K562 (cell line): ENCODE results near the gene NRF1. TPM values are rescaled to one million over a fixed set of nuclear protein-coding genes. Genes with fewer than 3 reads are reported as not detected.

Experiments
- ATAC-seq: fragments of 200-7000 bp; cut with Tn5 transposase; 3 replicates; pipeline ENCODE4 v1.9.1; 2020; ENCODE audit warnings: moderate library complexity
- BruUV-seq: library from RNA; stranded (reverse); fragments of 400-500 nt; replicated peaks from 2 replicates; lab custom pipeline; 2021; lab: Mats Ljungman, UMichigan
- CTCF ChIA-PET: fragments of 300-600 bp; formaldehyde crosslinking; extraction: SDS; loops from one replicate; lab custom pipeline; 2021; ENCODE audit warnings: low intra/inter-chr PET ratio; lab: Yijun Ruan, JAX
- POLR2A ChIA-PET: fragments of 300-600, 350-650 bp; sonication (Branson Sonifier 250); formaldehyde crosslinking; extraction: SDS; loops from one replicate; lab custom pipeline; 2021; ENCODE audit warnings: antibody characterized with exemption, inconsistent platforms; lab: Yijun Ruan, JAX
- DNase-seq, 4 experiments: peaks; one replicate each; pipeline versions ENCODE4 v3.0.0 to v3.0.0-alpha.2; 2011 to 2018; ENCODE audit warnings: low spot score in 3 of 4, mixed read lengths in 3 of 4; ENCODE audit errors: extremely low read depth in 1 of 4
- FAIRE-seq: peaks from 2 replicates; lab custom pipeline; 2011; peaks lifted over from hg19 to GRCh38; lab: Jason Lieb, UNC
- H2AFZ ChIP-seq: 2 replicates; pipeline ENCODE4 v1.6.0; 2011; ENCODE audit warnings: low read depth, low read length, control low read depth, inconsistent platforms
- H3K27ac ChIP-seq: fragments of 200-600 bp; 3 replicates; pipeline ENCODE4 v1.8.0; 2011; ENCODE audit warnings: low read depth, mild to moderate bottlenecking, control low read depth, inconsistent platforms, low read length, moderate library complexity, mixed read lengths; ENCODE audit errors: extremely low read depth
- H3K27me3 ChIP-seq, 2 experiments: fragments of 300-600 bp in 1 of 2; 2 replicates in 1 of 2; 3 replicates in 1 of 2; pipeline versions ENCODE4 v1.6.0 to v1.8.0; 2011; ENCODE audit warnings: inconsistent platforms in 2 of 2, low read length in 2 of 2, mild to moderate bottlenecking in 1 of 2, mixed read lengths in 1 of 2, moderate library complexity in 1 of 2; ENCODE audit not compliant: control insufficient read depth in 2 of 2, insufficient read depth in 2 of 2
- H3K36me3 ChIP-seq: fragments of 300-600 bp; 3 replicates; pipeline ENCODE4 v1.8.0; 2011; ENCODE audit warnings: mild to moderate bottlenecking, low read length, inconsistent platforms; ENCODE audit not compliant: control insufficient read depth, insufficient read depth
- H3K4me1 ChIP-seq, 2 experiments: fragments of 200-600 bp in 1 of 2; replicated peaks in 1 of 2; 2 replicates in 1 of 2; 3 replicates in 1 of 2; pipeline versions ENCODE4 v1.5.1 to v1.8.0; 2011; ENCODE audit warnings: inconsistent platforms in 2 of 2, low read length in 2 of 2, mild to moderate bottlenecking in 1 of 2, mixed read lengths in 1 of 2, moderate library complexity in 1 of 2; ENCODE audit not compliant: control insufficient read depth in 2 of 2, insufficient read depth in 2 of 2
- H3K4me2 ChIP-seq: 2 replicates; pipeline ENCODE4 v1.6.1; 2011; ENCODE audit warnings: low read length, control low read depth, inconsistent platforms, mixed read lengths; ENCODE audit not compliant: insufficient read depth
- H3K4me3 ChIP-seq: fragments of 200-600 bp; sonication (generic), shearing (Covaris generic); 2 replicates; pipeline ENCODE4 v1.5.1; 2016; ENCODE audit warnings: control low read depth, inconsistent platforms
- H3K79me2 ChIP-seq: fragments of 200-600 bp; 3 replicates; pipeline ENCODE4 v1.8.0; 2011; ENCODE audit warnings: low read length, inconsistent platforms; ENCODE audit not compliant: control insufficient read depth, insufficient read depth
- H3K9ac ChIP-seq, 2 experiments: 2 replicates each; pipeline versions ENCODE4 v1.6.0 to v1.6.1; 2011; ENCODE audit warnings: low read depth in 2 of 2, low read length in 2 of 2, control low read depth in 1 of 2, inconsistent platforms in 1 of 2, mild to moderate bottlenecking in 1 of 2, mixed read lengths in 1 of 2; ENCODE audit not compliant: insufficient read depth in 1 of 2
- H3K9me1 ChIP-seq: one replicate; pipeline ENCODE4 v1.6.0; 2011; ENCODE audit warnings: inconsistent platforms, mild to moderate bottlenecking, low read length, moderate library complexity; ENCODE audit not compliant: control insufficient read depth, insufficient read depth
- H3K9me3 ChIP-seq: replicated peaks from 2 replicates; pipeline ENCODE4 v1.5.1; 2011; ENCODE audit warnings: low read depth, low read length, inconsistent platforms; ENCODE audit not compliant: control insufficient read depth, insufficient read depth
- H4K20me1 ChIP-seq: replicated peaks from 2 replicates; pipeline ENCODE4 v1.6.1; 2011; ENCODE audit warnings: low read length, inconsistent platforms, mixed read lengths; ENCODE audit not compliant: control insufficient read depth, insufficient read depth
- CHCHD3 ChIP-seq: fragments of 250-450 bp; sonication (Bioruptor Pico); IDR thresholded peaks from 2 replicates; pipeline ENCODE4 v2.1.2; 2022; ENCODE audit warnings: mild to moderate bottlenecking
- EWSR1 ChIP-seq: fragments of 450-650 bp; IDR thresholded peaks from 2 replicates; pipeline ENCODE4 v1.6.1; 2018; ENCODE audit warnings: borderline replicate concordance, mild to moderate bottlenecking, low read depth, moderate library complexity; ENCODE audit not compliant: partially characterized antibody
- THAP12 ChIP-seq: fragments of 250-450 bp; sonication (Bioruptor Pico); IDR thresholded peaks from 2 replicates; pipeline ENCODE4 v1.9.0; 2021; ENCODE audit warnings: mild to moderate bottlenecking, inconsistent platforms
- YBX1 ChIP-seq: fragments of 450-650 bp; IDR thresholded peaks from 2 replicates; pipeline ENCODE4 v1.7.1; 2016; ENCODE audit warnings: mild to moderate bottlenecking
- WGBS: fragments of 100-300 bp; shearing (Covaris generic); methylation state at CpG from one replicate; pipeline ENCODE4 v1.1.6; 2016; ENCODE audit warnings: low coverage, mixed read lengths; ENCODE audit not compliant: insufficient coverage; ENCODE audit errors: missing lambda C conversion rate; 5-methylcytosine and 5-hydroxymethylcytosine counted together
- in situ Hi-C: fragments of 300-500 bp; cut with MboI; formaldehyde crosslinking; loops from 4 replicates; pipeline ENCODE4 v1.15.0; 2018; ENCODE audit warnings: inconsistent platforms, mixed read lengths
- intact Hi-C: fragments of 100-400 bp; cut with micrococcal nuclease; formaldehyde crosslinking; loops from 2 replicates; pipeline ENCODE4 v1.14.2; 2022
- polyA plus RNA-seq, 8 experiments: library from polyadenylated mRNA; depleted of rRNA in 4 of 8; stranded (reverse) in 5 of 8; unstranded in 3 of 8; fragments of >200 nt; fragmentation: Nextera tagmentation in 2 of 8; fragmentation: Illumina TruSeq in 1 of 8; extraction: Ambion mirVana in 2 of 8; extraction: Trizol in 1 of 8; gene quantifications; 2 replicates each; pipeline versions ENCODE4 v1.2.1 to v1.2.3, GENCODE V29; 2011 to 2014; ENCODE audit warnings: inconsistent platforms in 1 of 8, missing spikeins in 1 of 8
- total RNA-seq, 7 experiments: library from RNA; depleted of rRNA in 6 of 7; stranded (reverse); fragments of >200 nt in 6 of 7; fragmentation: Illumina TruSeq in 2 of 7; extraction: Trizol in 2 of 7; gene quantifications; 2 replicates each; pipeline versions ENCODE4 v1.2.1 to v1.2.3, GENCODE V29; 2011 to 2021; ENCODE audit warnings: low replicate concordance in 1 of 7

Gene NRF1
- total and polyA plus RNA-seq, 9 of the 15 experiments (the other 6 are each of a cell fraction or from before 2014, with no cell fraction given), result 8.6 to 28.8 (median 20.3) TPM

DNA sequence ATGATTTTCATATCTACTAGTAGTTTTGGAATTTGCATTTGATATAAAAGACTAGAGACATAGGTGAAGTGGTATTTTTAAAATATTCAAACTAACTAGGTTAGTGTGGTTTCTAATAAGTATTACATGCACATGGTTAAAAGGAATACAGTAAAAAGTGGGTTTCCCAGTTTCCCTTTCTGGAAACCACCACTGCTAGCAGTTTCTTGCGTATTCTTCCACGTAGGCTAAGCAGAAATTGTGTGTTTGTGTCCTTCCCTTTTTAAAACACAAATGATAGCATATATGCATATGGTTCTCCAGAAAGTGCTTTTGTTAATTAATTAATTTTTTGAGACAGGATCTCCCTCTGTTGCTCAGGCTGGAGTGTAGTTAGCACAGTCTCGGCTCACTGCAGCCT is 15.4 kb downstream of the NRF1 start:
- DNase-seq, result no peak
- Histone ChIP-seq H3K36me3 (no peaks in the 10 kb centered on the region), H3K27me3 (no peaks in the 10 kb centered on the region), H3K4me1 (peaks cover 0 to 4% of the 10 kb centered on the region in 2 experiments; a peak in 1 of 5 replicates), H3K4me3 (no peak overlapping the region), H3K4me2 (no peak overlapping the region), H4K20me1 (no peaks in the 10 kb centered on the region), H3K79me2 (peaks cover 51% of the 10 kb centered on the region), H2AFZ (no peak overlapping the region), H3K9me1 (no peaks in the 10 kb centered on the region), H3K9me3 (no peaks in the 10 kb centered on the region), H3K9ac (no peak overlapping the region), H3K27ac (no peak overlapping the region)
- intact Hi-C loops, result no loop called here
- WGBS, result 86% methylated on average over 3 of the region's 3 CpGs
- no peak for ATAC-seq
- ChIA-PET CTCF (no interaction called here), POLR2A (no interaction called here)
- no peak for FAIRE-seq
- BruUV-seq, result no TSS peak
- TF ChIP-seq CHCHD3 (CRISPR knock-in tag) (no peak), YBX1 (no peak), THAP12 (CRISPR knock-in tag) (no peak), EWSR1 (no peak)
- in situ Hi-C loops, result loop anchor here (25.0 kb wide), 1 partner anchor 265 kb away; no protein-coding TSS in a partner anchor
